ENCODE data around the gene MYLK2.

The MYLK2 gene

DNA sequence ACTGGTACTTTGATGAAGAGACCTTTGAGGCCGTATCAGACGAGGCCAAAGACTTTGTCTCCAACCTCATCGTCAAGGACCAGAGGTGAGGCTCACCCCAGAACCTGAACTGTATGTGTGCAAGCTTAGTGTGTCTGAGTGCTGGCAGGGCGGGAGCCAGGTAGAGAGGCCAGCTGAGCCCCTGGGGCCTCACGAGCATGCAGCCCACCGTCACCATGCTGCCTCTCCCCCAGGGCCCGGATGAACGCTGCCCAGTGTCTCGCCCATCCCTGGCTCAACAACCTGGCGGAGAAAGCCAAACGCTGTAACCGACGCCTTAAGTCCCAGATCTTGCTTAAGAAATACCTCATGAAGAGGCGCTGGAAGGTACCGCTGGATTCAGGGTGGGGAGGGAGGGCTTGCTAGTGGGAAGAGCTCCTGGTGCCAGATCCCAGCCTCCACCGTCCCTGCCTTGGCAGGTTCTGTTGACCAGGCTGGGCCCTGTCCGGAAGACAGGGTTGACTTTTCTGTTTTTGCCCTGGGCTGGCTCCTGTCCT lies 12.7 kb downstream of the MYLK2 start:
- Histone ChIP-seq H3K4me2 (ENCODE audit: insufficient read depth, low read length, poor library complexity, severe bottlenecking) (no peak overlapping the region), H2BK120ac (ENCODE audit: low read depth, low read length) (no peak overlapping the region), H2BK12ac (ENCODE audit: low read length) (peak overlapping the region; percentile 93), H3K9ac (ENCODE audit: low read depth, low read length, poor library complexity) (no peak overlapping the region), H2AFZ (ENCODE audit: low read length) (no peak overlapping the region), H2BK15ac (ENCODE audit: low read length) (peak overlapping the region; percentile 88), H4K8ac (ENCODE audit: low read depth, low read length) (no peak overlapping the region), H4K91ac (ENCODE audit: low read depth, low read length, poor library complexity) (no peak overlapping the region), H3K79me1 (ENCODE audit: low read depth, low read length) (no peaks in the 10 kb centered on the region), H3K23ac (ENCODE audit: low read depth, low read length, poor library complexity) (peak overlapping the region; percentile 94), H3K4me3 (ENCODE audit: low read length in 2 of 2) (no peak overlapping the region), H3K27ac (replicated peaks; ENCODE audit: low read length) (no peak overlapping the region), H3K36me3 (replicated peaks in 1 of 2; ENCODE audit: control insufficient read depth in 2 of 2, insufficient read depth in 2 of 2, low read length in 2 of 2) (no peaks in the 10 kb centered on the region), H3K14ac (ENCODE audit: low read length) (peak overlapping the region; percentile 74), H3K4me1 (ENCODE audit: control insufficient read depth in 2 of 2, insufficient read depth in 1 of 2, low read depth in 1 of 2, low read length in 2 of 2) (peaks cover 7 to 19% of the 10 kb centered on the region in 2 donors), H3K9me3 (replicated peaks in 1 of 2; ENCODE audit: control insufficient read depth in 2 of 2, insufficient read depth in 1 of 2, low read depth in 1 of 2, low read length in 2 of 2) (no peaks in the 10 kb centered on the region), H3K18ac (ENCODE audit: low read length) (peak overlapping the region; percentile 29), H3K4ac (ENCODE audit: low read length) (no peak overlapping the region), H3K27me3 (ENCODE audit: control insufficient read depth in 3 of 3, insufficient read depth in 3 of 3, low read depth in 1 of 3, low read length in 3 of 3) (no peaks in the 10 kb centered on the region), H2BK5ac (ENCODE audit: low read length) (peak overlapping the region; percentile 47), H2AK5ac (ENCODE audit: low read depth, low read length) (peak overlapping the region; percentile 83)
- no peak for DNase-seq (ENCODE audit: low spot score)
- no CpG with 5 or more reads among the region's 17 CpGs for WGBS, 2 donors (ENCODE audit: extremely low coverage in 2 of 2, insufficient read length in 2 of 2, insufficient replicate concordance in 1 of 2)

GRCh38 chr20:31833130-31833930 lies 14.2 kb downstream of the MYLK2 start:
- Histone ChIP-seq H3K18ac (ENCODE audit: low read length) (peak overlapping the region; percentile 39), H2BK5ac (ENCODE audit: low read length) (peak overlapping the region; percentile 66), H3K4me1 (ENCODE audit: control insufficient read depth in 2 of 2, insufficient read depth in 1 of 2, low read depth in 1 of 2, low read length in 2 of 2) (peaks cover 21 to 32% of the 10 kb centered on the region in 2 donors), H3K4ac (ENCODE audit: low read length) (no peak overlapping the region), H3K14ac (ENCODE audit: low read length) (peak overlapping the region; percentile 47), H2BK12ac (ENCODE audit: low read length) (peak overlapping the region; percentile 2), H3K27ac (replicated peaks; ENCODE audit: low read length) (no peak overlapping the region), H4K8ac (ENCODE audit: low read depth, low read length) (no peak overlapping the region), H3K79me1 (ENCODE audit: low read depth, low read length) (no peaks in the 10 kb centered on the region), H2BK120ac (ENCODE audit: low read depth, low read length) (no peak overlapping the region), H3K9ac (ENCODE audit: low read depth, low read length, poor library complexity) (no peak overlapping the region), H3K4me2 (ENCODE audit: insufficient read depth, low read length, poor library complexity, severe bottlenecking) (no peak overlapping the region), H4K91ac (ENCODE audit: low read depth, low read length, poor library complexity) (no peak overlapping the region), H3K36me3 (replicated peaks in 1 of 2; ENCODE audit: control insufficient read depth in 2 of 2, insufficient read depth in 2 of 2, low read length in 2 of 2) (no peaks in the 10 kb centered on the region), H3K9me3 (replicated peaks in 1 of 2; ENCODE audit: control insufficient read depth in 2 of 2, insufficient read depth in 1 of 2, low read depth in 1 of 2, low read length in 2 of 2) (no peaks in the 10 kb centered on the region), H2BK15ac (ENCODE audit: low read length) (peak overlapping the region; percentile 91), H3K4me3 (ENCODE audit: low read length in 2 of 2) (no peak overlapping the region), H3K27me3 (ENCODE audit: control insufficient read depth in 3 of 3, insufficient read depth in 3 of 3, low read depth in 1 of 3, low read length in 3 of 3) (no peaks in the 10 kb centered on the region), H2AK5ac (ENCODE audit: low read depth, low read length) (peak overlapping the region; percentile 70), H2AFZ (ENCODE audit: low read length) (peak overlapping the region; percentile 51), H3K23ac (ENCODE audit: low read depth, low read length, poor library complexity) (peak overlapping the region; percentile 86)
- peak; percentile 80 for DNase-seq (ENCODE audit: low spot score)
- no CpG with 5 or more reads among the region's 14 CpGs for WGBS, 2 donors (ENCODE audit: extremely low coverage in 2 of 2, insufficient read length in 2 of 2, insufficient replicate concordance in 1 of 2)

- H3K9me3 ChIP-seq (replicated peaks in 1 of 2; ENCODE audit: control insufficient read depth in 2 of 2, insufficient read depth in 1 of 2, low read depth in 1 of 2, low read length in 2 of 2) = no peaks in the 10 kb centered on the region
- H2AFZ ChIP-seq (ENCODE audit: low read length) = peak overlapping the region; percentile 51
- peaks cover 22 to 37% of the 10 kb centered on the region in 2 donors for H3K4me1 ChIP-seq (ENCODE audit: control insufficient read depth in 2 of 2, insufficient read depth in 1 of 2, low read depth in 1 of 2, low read length in 2 of 2)
- no peak overlapping the region for H4K8ac ChIP-seq (ENCODE audit: low read depth, low read length)
- peak overlapping the region; percentile 86 for H3K23ac ChIP-seq (ENCODE audit: low read depth, low read length, poor library complexity)
- peak overlapping the region; percentile 39 for H3K18ac ChIP-seq (ENCODE audit: low read length)
- no peak overlapping the region for H3K27ac ChIP-seq (replicated peaks; ENCODE audit: low read length)
- H3K4ac ChIP-seq (ENCODE audit: low read length) = peak overlapping the region; percentile 28
- no peak overlapping the region for H4K91ac ChIP-seq (ENCODE audit: low read depth, low read length, poor library complexity)
- H2BK15ac ChIP-seq (ENCODE audit: low read length) = peak overlapping the region; percentile 91
- no peak overlapping the region for H3K9ac ChIP-seq (ENCODE audit: low read depth, low read length, poor library complexity)
- H3K14ac ChIP-seq (ENCODE audit: low read length) = peak overlapping the region; percentile 47
- H3K4me3 ChIP-seq (ENCODE audit: low read length in 2 of 2) = no peak overlapping the region
- peak overlapping the region; percentile 70 for H2AK5ac ChIP-seq (ENCODE audit: low read depth, low read length)
- peak overlapping the region; percentile 65 for H2BK120ac ChIP-seq (ENCODE audit: low read depth, low read length)
- H3K4me2 ChIP-seq (ENCODE audit: insufficient read depth, low read length, poor library complexity, severe bottlenecking) = no peak overlapping the region
- DNase-seq (ENCODE audit: low spot score) = no peak
- no CpG with 5 or more reads among the region's 20 CpGs for WGBS, 2 donors (ENCODE audit: extremely low coverage in 2 of 2, insufficient read length in 2 of 2, insufficient replicate concordance in 1 of 2)
- no peaks in the 10 kb centered on the region for H3K79me1 ChIP-seq (ENCODE audit: low read depth, low read length)
- no peaks in the 10 kb centered on the region for H3K36me3 ChIP-seq (replicated peaks in 1 of 2; ENCODE audit: control insufficient read depth in 2 of 2, insufficient read depth in 2 of 2, low read length in 2 of 2)
- H2BK5ac ChIP-seq (ENCODE audit: low read length) = peak overlapping the region; percentile 66
- no peaks in the 10 kb centered on the region for H3K27me3 ChIP-seq (ENCODE audit: control insufficient read depth in 3 of 3, insufficient read depth in 3 of 3, low read depth in 1 of 3, low read length in 3 of 3)
- H2BK12ac ChIP-seq (ENCODE audit: low read length) = peak overlapping the region; percentile 2
Measured at GRCh38 chr20:31833931-31834521, 14.9 kb downstream of the MYLK2 start.

DNA sequence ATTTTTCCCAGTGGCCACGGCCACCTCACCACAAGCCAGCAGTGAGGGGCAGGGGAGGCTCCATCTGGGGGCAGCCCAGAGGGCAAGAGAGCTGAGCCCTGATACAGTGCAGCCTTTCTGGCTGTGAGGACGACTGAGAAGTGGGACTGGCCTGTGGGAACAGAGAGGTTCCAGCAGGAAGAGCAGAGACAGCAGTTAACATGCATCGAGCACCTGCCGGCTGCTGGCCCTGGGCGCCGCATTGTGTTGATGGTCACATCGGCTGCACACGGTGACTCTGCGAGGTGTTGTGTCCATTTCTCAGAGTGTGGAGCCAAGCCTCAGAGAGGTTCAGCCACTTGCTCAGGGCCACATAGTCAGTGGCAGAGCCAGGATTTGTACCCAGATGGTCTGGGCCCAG lies 16.4 kb downstream of the MYLK2 start:
- H3K9me3 ChIP-seq (replicated peaks in 1 of 2; ENCODE audit: control insufficient read depth in 2 of 2, insufficient read depth in 1 of 2, low read depth in 1 of 2, low read length in 2 of 2) = no peaks in the 10 kb centered on the region
- H2AFZ ChIP-seq (ENCODE audit: low read length) = no peak overlapping the region
- H3K36me3 ChIP-seq (replicated peaks in 1 of 2; ENCODE audit: control insufficient read depth in 2 of 2, insufficient read depth in 2 of 2, low read length in 2 of 2) = no peaks in the 10 kb centered on the region
- no peak overlapping the region for H3K14ac ChIP-seq (ENCODE audit: low read length)
- no peak overlapping the region for H3K4me2 ChIP-seq (ENCODE audit: insufficient read depth, low read length, poor library complexity, severe bottlenecking)
- H2BK120ac ChIP-seq (ENCODE audit: low read depth, low read length) = no peak overlapping the region
- peak overlapping the region; percentile 72 for H2AK5ac ChIP-seq (ENCODE audit: low read depth, low read length)
- peak overlapping the region; percentile 49 for H4K91ac ChIP-seq (ENCODE audit: low read depth, low read length, poor library complexity)
- H3K23ac ChIP-seq (ENCODE audit: low read depth, low read length, poor library complexity) = no peak overlapping the region
- H3K79me1 ChIP-seq (ENCODE audit: low read depth, low read length) = no peaks in the 10 kb centered on the region
- no peak overlapping the region for H3K4ac ChIP-seq (ENCODE audit: low read length)
- H3K27ac ChIP-seq (replicated peaks; ENCODE audit: low read length) = no peak overlapping the region
- no peak overlapping the region for H3K4me3 ChIP-seq (ENCODE audit: low read length in 2 of 2)
- H4K8ac ChIP-seq (ENCODE audit: low read depth, low read length) = peak overlapping the region; percentile 84
- no peak for DNase-seq (ENCODE audit: low spot score)
- H3K27me3 ChIP-seq (ENCODE audit: control insufficient read depth in 3 of 3, insufficient read depth in 3 of 3, low read depth in 1 of 3, low read length in 3 of 3) = no peaks in the 10 kb centered on the region
- H2BK15ac ChIP-seq (ENCODE audit: low read length) = peak overlapping the region; percentile 18
- H2BK5ac ChIP-seq (ENCODE audit: low read length) = peak overlapping the region; percentile 21
- H3K4me1 ChIP-seq (ENCODE audit: control insufficient read depth in 2 of 2, insufficient read depth in 1 of 2, low read depth in 1 of 2, low read length in 2 of 2) = peaks cover 22 to 37% of the 10 kb centered on the region in 2 donors
- H3K18ac ChIP-seq (ENCODE audit: low read length) = peak overlapping the region; percentile 66
- H2BK12ac ChIP-seq (ENCODE audit: low read length) = no peak overlapping the region
- H3K9ac ChIP-seq (ENCODE audit: low read depth, low read length, poor library complexity) = peak overlapping the region; percentile 38
- no CpG with 5 or more reads among the region's 9 CpGs for WGBS, 2 donors (ENCODE audit: extremely low coverage in 2 of 2, insufficient read length in 2 of 2, insufficient replicate concordance in 1 of 2)

Measured in neuronal stem cell (in vitro differentiated cells).